ENCODE results near the gene HMCN1.
"Not testable (repeated sequence)": the region's sequence is repeated elsewhere in the genome, so short reads cannot be mapped to it uniquely, and the experiment has no call there.

The HMCN1 gene

DNA sequence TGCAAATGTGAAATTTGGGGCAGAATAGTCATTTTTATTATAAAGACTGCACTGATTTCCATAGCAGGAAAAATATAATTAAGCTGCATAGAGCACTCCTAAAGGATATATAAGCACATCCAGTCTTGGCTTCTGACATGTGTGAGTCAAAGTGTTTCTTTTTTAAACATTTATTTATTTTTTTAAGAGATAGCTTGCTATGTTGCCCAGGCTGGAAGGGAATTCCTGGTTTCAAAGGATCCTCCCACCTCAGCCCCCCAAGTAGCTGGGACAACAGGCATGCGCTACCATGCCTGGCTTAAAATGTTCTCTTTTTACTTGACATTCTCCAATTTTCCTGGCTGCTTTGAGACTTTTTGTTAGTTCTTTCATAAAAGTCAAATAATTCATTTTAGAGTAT lies 126.1 kb downstream of the HMCN1 start:
- no peak for DNase-seq

DNA sequence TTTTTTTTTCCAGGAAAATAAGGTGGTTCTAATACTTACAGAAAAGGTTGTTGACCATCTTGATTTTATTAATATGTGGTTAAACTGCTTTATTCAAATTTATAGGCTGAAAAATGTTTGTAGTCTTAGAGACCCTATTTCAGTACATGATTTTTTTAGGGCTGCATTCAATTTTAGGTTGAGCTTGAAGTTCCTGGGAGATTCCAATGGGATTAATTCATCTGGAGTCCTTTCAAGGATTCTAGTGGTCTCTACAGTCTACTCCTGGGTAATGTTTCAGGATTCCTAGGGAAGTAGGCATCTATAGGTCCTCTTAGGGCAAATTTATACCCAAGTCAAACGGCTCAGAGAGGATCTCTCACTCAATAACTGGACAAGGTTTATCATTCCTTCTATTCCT lies 126.7 kb downstream of the HMCN1 start:
- no peak for DNase-seq

DNA sequence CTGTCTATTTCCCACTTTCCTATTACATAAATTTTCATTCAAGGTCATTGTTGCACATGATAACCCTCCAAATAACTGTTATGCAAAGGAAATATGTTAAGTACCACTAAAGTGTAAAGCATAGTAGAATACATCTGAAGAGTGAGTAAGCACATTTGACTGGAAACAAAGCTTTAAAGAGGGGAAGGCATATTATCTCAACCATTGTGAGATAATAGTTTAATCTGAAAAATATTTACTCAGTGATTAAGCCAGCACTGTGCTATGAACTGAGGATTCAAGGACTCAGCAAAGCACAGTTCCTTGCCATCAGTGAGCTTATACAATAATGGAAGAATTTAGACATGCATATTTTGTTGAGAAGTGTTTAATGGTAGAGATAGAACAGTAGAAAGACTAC lies 127.4 kb downstream of the HMCN1 start:
- no peak for DNase-seq

- DNase-seq, result no peak
Observed at GRCh38 chr1:185862235-185862634, 128.0 kb downstream of the HMCN1 start.

GRCh38 chr1:185864331-185864730 lies 130.1 kb downstream of the HMCN1 start:
- no peak for DNase-seq

DNA sequence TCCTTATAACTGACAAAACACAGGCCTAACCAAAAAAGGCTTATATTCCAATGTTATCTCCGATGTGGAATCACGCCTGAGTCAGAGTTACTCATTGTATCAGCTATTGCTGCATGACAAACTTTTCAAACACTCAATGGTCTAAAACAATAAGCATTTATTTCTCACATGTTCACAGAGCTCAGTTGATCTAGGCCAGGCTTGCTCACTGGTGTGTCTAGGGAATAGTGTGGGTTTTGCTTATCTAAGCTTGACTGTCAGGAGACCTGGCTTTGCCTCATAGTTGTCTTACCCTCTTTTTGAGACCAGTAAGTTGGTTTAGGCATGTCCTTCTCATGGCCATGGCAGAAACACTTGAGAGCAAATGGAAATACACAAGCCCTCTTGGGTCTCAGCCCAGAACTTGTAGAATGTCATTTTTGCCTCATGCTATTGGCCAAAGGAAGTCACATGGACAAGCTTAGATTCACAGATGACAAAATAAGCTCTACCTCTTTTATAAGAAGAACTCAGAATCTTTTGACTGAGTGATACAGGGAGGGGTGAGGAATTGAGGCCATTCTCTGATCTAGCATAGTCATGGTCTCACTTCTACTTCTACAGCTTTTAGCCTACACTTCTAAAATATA lies 130.8 kb downstream of the HMCN1 start:
- DNase-seq, result no peak

GRCh38 chr1:185869590-185869989 lies 135.4 kb downstream of the HMCN1 start:
- no peak for DNase-seq

DNA sequence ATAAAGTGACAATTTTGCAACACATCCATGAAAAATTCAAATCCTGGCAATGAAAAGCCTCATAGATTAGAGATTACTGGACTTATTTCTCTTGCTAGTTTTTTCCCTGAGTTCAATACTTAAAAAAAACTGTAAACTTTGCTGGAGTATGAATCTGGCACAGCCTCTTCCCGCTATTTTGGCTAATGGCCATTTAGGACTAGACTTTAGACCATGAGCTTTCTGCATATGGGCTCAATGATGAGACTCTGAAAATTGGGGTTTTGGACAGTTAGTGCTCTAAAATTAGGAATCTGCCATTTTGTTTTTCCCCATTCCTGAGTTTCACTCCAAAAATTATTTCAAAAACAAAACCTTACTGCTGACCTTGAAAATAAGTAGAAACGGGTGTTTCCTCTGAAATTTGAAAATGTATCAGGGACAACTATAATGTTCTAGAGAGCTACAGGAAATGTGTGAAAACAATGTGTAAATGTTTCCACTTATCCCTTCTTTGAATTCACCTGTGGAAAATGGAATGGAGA lies 137.5 kb downstream of the HMCN1 start:
- no peak for DNase-seq

DNA sequence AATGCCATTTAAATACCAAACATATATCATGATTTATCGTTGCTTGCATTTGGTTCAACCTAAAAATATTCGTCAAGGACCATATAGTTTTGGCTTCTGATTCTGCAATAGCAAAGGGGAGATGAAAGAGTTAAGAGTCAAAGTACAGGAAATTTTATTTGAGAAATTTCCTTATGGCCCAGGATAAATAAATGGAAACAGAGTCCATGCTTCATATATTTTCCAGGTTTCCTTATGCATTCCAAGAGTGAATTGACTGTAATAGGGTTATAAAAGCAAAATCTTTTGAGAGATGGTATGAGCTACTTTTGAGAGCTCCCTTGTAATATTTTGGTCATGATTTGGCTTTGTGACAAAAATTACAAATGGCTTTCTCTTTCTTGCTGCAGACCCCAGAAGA lies 140.1 kb downstream of the HMCN1 start:
- DNase-seq, result no peak

- DNase-seq, result no peak
Observed at GRCh38 chr1:185880330-185880729, 146.1 kb downstream of the HMCN1 start.

GRCh38 chr1:185880779-185881333 lies 146.7 kb downstream of the HMCN1 start:
- no peak for DNase-seq

GRCh38 chr1:185886046-185886445 lies 151.9 kb downstream of the HMCN1 start:
- no peak for DNase-seq

DNA sequence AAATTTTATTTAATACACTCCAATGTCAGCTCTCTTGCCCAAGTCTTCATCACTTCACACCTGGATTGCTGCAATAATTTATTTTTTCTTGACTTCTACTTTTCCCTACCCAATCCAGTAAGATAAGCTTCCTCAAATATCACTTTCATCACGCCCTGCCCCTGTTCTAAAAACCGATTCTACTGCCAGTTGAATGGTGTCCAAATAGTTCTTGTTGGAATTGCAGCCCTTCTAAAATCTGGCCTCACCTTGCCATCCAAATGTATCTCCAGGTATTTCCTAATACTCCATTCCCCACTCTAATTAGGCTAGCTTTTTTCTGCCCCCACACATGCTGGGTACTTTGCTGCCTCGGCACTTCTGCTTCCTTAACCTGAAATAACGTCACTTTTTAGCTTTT lies 152.5 kb downstream of the HMCN1 start:
- DNase-seq, result no peak

- not testable (repeated sequence) for DNase-seq
Observed at GRCh38 chr1:185892831-185893403, 158.7 kb downstream of the HMCN1 start.

DNA sequence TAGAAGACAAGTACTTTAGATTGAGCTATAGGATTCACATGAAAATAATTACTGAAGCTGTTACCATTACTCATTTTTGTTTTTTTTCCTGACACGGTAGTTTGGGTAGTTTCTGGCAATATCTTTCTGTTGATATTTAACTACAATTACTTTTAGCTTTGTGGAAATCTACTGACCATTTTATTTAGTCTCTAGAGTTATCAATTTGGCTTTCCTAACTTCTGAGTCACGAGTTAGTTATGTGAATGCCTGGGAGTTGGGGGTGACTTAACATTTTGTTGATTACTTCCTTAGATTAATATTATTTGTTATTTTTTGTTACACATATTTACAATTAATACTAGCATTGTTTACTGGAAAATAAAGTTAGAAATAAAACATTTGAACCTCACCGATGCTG lies 160.6 kb downstream of the HMCN1 start:
- DNase-seq, result no peak

DNA sequence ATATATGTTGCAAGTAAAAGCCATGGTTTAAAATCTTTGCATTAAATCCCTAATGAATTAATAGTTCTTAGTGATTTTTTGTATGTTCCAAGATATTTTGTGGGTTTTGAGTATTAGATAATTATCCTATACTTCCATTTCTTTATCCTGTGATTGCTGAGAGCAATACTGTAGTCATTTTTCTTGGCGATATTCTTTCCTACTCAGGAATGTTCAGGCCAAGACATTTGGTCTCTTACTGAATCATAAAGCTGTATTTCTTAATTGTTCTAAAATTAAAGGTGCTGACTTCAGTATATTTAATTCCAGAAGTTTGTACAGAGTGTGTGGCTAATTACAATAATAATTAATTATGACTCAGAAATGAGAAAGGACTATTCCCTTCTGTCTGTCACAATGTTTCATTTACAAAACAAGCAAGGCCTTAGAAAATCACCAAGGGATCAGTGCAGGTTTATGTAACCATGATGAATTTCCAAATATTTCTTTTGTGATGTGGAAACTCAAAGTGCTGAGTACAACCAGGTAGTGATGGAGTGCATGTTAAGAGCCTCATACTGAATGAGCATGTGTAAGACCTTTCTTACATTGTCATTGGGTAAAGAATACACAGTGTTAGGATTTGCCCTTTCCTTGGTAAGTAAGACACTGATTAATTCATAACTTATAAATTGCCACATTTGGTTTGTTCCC lies 161.2 kb downstream of the HMCN1 start:
- DNase-seq, result no peak

DNA sequence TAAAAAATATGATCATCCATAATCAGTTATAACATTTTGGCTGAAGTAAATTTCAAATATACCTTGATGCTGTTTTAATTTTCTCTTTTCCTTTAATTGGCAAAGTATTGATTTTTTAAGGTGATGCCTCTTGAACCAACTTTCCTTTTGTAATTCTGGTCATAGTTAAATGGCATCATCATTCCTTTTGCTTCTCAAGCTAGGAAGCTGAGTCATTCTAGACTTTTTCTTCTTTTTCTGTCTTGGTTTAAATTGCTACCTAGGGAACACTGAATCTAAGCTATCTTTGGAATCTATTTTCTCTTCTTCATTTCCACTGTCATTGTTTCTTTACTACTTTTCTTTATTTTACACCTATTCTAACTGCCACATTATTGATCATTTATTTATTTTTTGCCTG lies 162.7 kb downstream of the HMCN1 start:
- no peak for DNase-seq

- no peak for DNase-seq
Observed at GRCh38 chr1:185906186-185906585, 172.0 kb downstream of the HMCN1 start.

DNA sequence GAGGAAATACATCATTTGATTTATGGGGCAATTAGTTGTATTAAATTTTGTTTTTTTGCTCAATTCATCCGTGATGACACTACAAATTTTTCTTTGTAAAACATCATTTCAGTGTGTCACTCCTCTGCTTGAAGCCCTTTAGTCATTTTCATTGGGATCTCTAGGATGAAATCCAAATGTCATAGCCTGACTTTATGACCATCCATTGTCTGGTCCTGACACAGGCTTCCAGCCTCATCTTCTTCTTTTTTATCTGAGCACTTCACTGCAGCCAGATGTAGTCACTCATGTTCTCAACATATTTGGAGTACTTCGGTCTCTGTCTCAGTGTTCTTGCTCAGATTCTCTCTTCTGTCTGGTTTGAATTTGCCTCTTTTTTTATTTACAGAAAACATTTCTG lies 173.1 kb downstream of the HMCN1 start:
- DNase-seq, result no peak

- DNase-seq, result no peak
Observed at GRCh38 chr1:185911978-185912377, 177.8 kb downstream of the HMCN1 start.

DNA sequence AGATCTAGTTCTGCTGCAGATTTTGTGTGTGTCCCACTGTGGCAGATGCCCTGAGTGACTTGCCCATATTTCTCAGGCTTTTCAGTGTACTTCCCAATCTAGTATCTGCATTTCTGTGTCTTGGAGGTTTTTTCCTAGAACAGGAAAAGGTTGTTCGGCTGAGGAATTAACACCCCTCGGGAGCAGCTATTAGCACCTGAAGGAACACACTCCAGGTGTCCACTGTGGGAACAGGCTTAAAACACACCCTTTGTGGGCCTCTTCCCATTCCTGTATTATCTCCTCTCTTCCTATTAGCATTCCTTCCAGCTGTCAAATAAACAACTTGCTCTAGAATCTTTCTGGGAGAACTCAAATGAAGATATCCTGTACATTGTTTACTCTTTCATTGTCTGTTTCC lies 178.3 kb downstream of the HMCN1 start:
- DNase-seq, result no peak

GRCh38 chr1:185914089-185914488 lies 179.9 kb downstream of the HMCN1 start:
- DNase-seq, result no peak

GRCh38 chr1:185916861-185917260 lies 182.7 kb downstream of the HMCN1 start:
- DNase-seq, result no peak

- no peak for DNase-seq
Observed at GRCh38 chr1:185917646-185918045, 183.5 kb downstream of the HMCN1 start.

All from cortex of kidney (tissue), 1 donor.